GM19372 (cell line): ENCODE measurements around the gene ARL4C.
A peak's percentile ranks its signal among the peaks of the same experiment; 100 is the strongest.

Source experiments
- ATAC-seq: cut with Tn5 transposase; IDR thresholded peaks from one replicate; pipeline ENCODE4 v1.9.1; 2021; ENCODE audit warnings: mild to moderate bottlenecking, low read depth, moderate library complexity; ENCODE audit not compliant: unreplicated experiment

ARL4C gene

DNA sequence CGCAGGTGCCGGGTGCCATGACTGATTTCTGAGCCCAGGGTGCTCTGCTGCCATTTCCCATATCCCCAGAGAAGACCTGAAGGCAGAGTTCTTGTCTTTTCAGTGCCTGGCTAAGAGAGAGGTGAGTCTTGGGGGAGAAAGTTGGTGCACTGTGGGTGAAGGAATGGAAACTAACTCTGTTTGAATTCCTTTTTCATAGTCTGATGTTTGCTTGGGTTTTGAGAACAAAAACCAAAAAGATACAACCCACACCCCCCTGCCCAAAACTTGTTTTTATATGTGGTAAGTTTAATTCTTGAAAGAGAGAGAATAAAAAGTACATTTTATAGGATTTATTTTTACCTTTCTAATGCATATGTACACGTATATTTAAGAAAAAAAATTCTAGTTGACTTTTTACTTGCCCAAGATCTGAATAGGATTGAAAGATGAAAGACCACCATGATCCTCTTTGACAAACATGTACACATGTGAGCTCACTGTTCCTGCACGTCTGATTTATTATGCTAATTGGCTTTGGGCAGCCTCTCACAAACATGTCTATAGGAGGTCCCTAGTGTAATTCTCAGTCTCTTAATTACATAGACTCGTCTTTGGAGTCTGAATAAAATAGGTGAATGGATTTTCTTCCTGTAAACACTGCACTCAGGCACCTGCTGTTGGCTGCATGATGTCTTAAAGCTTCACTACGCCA, 46.3 kb downstream of the ARL4C start:
- no peak for ATAC-seq

DNA sequence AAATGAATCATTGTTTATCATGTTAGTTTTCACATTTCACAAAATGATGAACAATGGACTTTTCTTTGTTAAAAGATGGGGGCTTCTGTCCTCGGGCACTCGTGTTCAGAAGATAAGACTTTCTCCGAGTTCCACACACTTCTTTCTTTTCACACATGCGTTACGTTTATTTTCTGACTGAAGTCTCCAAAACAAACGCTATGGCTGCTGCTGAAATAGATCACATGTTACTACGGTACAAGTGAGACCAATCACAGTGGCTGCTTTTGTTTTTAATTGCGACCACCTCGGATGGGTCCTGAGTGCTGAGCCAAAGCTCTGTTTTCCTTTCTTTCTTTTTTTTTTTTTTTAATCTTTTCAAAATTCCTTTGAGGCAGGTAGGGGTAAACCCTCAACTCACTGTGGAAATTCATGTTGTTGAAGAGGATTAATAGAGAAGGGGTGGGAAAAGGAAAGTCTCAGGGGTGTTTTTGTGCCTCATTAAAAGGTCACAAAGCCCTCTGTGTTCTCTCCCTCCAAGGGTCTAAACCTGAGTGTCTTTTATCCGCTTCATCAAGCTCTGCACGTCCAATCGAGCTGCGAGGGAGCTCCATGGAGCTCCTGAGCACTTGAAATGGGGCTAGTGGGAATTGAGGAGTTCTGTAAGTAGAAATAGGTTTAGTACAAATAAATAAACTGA, 48.2 kb downstream of the ARL4C start:
- no peak for ATAC-seq

DNA sequence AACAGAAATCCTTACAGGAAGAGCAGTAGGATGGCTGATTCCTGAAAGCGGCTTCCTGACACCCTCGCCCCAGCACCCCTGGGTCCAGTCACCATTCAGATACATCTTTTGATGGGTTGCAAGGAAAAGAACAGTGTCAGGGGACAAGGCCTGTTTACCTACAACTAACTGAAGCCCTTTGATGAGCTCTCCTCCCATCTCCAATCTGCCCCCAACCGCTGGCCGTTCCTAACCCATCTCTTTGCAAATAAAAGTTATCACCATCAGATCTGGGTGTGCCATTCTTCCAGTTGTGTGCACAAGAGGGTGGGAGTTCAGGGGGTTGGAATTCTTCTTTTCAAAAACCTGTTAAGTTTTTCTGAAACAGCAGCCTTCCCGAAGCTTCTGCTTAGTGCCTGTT, 48.9 kb downstream of the ARL4C start:
- no peak for ATAC-seq

DNA sequence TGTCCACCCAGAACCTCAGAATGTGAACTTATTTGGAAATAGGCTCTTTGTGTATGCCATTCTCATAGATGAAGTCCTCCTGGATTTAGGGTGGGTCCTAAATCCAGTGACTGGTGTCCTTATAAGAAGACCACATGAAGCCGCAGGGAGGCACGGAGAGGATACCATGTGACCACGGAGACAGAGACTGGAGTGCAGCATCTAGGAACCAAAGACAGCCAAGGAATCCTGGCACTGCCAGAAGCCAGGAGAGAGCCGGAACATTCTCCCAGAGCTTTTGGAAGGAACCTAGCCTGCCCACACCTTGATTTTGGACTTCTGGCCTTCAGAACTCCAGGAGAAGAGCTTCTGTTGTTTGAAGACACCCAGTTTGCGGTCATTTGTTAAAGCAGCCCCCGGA, 49.7 kb downstream of the ARL4C start:
- ATAC-seq: no peak

DNA sequence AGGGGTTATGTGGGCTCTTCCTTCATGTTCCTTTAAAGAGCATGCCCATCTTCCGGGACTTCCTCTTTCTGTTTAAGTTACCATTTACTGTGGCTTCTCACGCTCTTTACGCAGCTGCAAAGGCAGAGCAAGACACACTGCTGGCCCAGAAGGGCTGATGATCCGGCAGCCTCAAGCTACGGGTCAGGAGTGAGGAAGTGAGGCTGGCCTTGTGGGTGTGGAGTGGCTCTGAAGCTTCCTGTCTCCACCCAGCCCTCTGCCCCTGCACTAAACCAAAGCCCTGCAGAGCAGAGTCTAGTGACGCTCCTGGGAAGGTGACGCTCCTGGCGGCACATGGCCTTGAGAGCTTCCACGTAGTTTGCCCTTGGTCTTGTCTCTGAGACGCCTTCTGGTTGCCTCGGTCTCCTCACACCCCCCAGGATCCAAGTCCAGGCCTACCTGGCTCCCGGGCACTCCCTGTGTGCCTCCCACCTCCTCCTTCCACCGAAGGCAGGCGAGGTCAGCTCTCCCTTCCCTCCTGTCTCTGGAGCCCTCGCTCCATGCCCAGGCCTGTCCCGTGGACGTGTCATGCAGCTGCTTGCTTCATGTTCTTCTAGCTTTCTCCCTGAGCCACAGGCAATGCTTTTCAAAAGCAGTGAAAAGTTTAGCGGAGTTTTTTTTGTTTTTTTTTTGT, 50.3 kb downstream of the ARL4C start:
- ATAC-seq: peak; percentile 97

DNA sequence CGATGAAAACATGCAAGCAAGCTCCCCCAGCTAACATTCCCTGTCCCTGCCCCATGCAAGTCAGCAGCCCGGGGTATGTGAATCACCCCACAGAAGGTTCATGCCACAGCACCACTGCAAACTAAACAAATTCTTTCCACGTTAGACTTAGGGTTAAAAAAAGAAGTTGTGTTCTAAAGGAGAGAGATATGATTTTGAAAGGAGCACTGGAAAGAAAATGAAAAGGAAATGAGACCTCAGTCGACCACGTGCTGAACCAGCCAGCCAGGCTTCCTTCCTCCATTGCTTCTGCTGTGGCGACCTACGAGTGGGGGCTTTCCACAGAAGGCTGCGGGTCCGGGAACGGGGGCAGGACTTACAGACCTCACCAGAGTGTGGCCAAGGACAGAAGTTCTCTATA, 52.0 kb downstream of the ARL4C start:
- no peak for ATAC-seq

DNA sequence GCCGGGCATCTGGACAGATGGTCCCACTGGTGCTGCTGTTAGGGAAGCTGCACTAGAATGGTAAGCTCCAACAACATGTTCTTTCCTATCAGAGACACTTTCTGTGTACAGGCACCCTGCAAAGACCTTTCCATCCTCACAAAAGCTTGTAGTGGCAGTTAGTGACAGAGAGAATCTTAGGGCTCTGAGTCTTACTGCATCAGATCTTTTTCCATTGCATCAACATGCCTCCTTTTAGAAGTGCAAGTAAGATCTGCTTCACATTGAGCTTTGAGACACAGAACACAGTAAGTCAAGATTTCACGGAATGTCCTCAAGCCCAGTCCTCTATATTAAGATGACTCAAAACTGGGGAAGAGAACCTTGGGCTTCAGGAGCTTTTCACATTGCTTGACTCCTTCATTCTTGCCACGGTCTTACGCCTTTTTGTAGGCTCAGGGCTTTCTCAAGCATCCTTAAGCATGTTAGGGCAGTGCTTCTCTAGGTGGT, 52.6 kb downstream of the ARL4C start:
- no peak for ATAC-seq
